ENCODE results near the gene MAML2.

DNA sequence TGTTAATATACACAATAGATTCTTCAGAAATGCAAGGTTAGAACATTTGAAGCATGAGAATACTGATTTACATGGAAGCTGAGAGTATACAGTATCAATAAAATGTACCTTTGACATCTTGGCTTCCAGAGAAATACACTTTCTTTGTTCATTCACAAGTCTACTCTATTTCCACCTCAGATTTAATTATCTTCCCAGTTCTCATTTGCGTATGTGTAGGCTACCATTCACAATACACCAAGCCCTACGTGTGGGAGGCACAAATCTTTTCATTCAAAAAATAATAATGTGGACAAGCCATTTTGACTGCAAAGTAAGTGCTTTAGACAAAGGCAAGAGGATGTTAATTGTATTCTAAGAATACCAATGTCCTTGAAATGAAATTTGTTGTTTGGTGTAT is 286.4 kb downstream of the MAML2 start:
- TF ChIP-seq, protein P1, sequence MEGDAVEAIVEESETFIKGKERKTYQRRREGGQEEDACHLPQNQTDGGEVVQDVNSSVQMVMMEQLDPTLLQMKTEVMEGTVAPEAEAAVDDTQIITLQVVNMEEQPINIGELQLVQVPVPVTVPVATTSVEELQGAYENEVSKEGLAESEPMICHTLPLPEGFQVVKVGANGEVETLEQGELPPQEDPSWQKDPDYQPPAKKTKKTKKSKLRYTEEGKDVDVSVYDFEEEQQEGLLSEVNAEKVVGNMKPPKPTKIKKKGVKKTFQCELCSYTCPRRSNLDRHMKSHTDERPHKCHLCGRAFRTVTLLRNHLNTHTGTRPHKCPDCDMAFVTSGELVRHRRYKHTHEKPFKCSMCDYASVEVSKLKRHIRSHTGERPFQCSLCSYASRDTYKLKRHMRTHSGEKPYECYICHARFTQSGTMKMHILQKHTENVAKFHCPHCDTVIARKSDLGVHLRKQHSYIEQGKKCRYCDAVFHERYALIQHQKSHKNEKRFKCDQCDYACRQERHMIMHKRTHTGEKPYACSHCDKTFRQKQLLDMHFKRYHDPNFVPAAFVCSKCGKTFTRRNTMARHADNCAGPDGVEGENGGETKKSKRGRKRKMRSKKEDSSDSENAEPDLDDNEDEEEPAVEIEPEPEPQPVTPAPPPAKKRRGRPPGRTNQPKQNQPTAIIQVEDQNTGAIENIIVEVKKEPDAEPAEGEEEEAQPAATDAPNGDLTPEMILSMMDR (IDR thresholded peaks at IDR 0.05) = no peak
- TF ChIP-seq POLR2A (IDR thresholded peaks at IDR 0.05) = no peak
